Activated CD8-positive, alpha-beta memory T cell treated with anti-CD3 and anti-CD28 coated beads for 48 hours (primary cell): ENCODE results near the gene MSN.
A peak's percentile ranks its signal among the peaks of the same experiment; 100 is the strongest.
"Not testable (repeated sequence)": the region's sequence is repeated elsewhere in the genome, so short reads cannot be mapped to it uniquely, and the experiment has no call there.

Source experiments
- DNase-seq, 3 experiments: peaks; one replicate each; pipeline ENCODE4 v3.0.0-alpha.2; 2020; ENCODE audit warnings: low read depth in 2 of 3, low spot score in 2 of 3

The MSN gene

GRCh38 chrX:65667503-65668376, at the start of gene MSN:
Gene MSN (plus strand): TSS chrX:65667654. CDS start chrX:65667842, 188 bp downstream.
- peak; percentile 35 to 62 (median 37) for DNase-seq

- not testable (repeated sequence) for DNase-seq
Observed at GRCh38 chrX:65620096-65620705, 47.3 kb upstream of the MSN start.

GRCh38 chrX:65630771-65631170, 36.7 kb upstream of the MSN start:
- no peak for DNase-seq

- no peak for DNase-seq
Observed at GRCh38 chrX:65633826-65634225, 33.6 kb upstream of the MSN start.

- no peak for DNase-seq
Observed at GRCh38 chrX:65634732-65635131, 32.7 kb upstream of the MSN start.

- DNase-seq, result no peak
Observed at GRCh38 chrX:65635378-65635777, 32.1 kb upstream of the MSN start.

GRCh38 chrX:65635822-65636221, 31.6 kb upstream of the MSN start:
- DNase-seq, result no peak

GRCh38 chrX:65636261-65636660, 31.2 kb upstream of the MSN start:
- DNase-seq, result not testable (repeated sequence)

- no peak for DNase-seq
Observed at GRCh38 chrX:65637335-65637734, 30.1 kb upstream of the MSN start.

GRCh38 chrX:65642914-65643491, 24.5 kb upstream of the MSN start:
- DNase-seq, result no peak

GRCh38 chrX:65643531-65644052, 23.9 kb upstream of the MSN start:
- no peak for DNase-seq

- no peak for DNase-seq
Observed at GRCh38 chrX:65644621-65645289, 22.7 kb upstream of the MSN start.

GRCh38 chrX:65647801-65648200, 19.7 kb upstream of the MSN start:
- DNase-seq, result no peak

- DNase-seq, result no peak
Observed at GRCh38 chrX:65652098-65652497, 15.4 kb upstream of the MSN start.

GRCh38 chrX:65657009-65657441, 10.4 kb upstream of the MSN start:
- DNase-seq, result not testable (repeated sequence)

GRCh38 chrX:65657659-65658058, 9.8 kb upstream of the MSN start:
- DNase-seq, result no peak

GRCh38 chrX:65658229-65658628, 9.2 kb upstream of the MSN start:
- DNase-seq, result no peak

GRCh38 chrX:65667157-65667502, 324 bp upstream of the MSN start:
- DNase-seq, result no peak

GRCh38 chrX:65668377-65669310, 1.2 kb downstream of the MSN start:
- no peak for DNase-seq

- DNase-seq, result no peak
Observed at GRCh38 chrX:65671286-65671685, 3.8 kb downstream of the MSN start.
